ENCODE measurements around the gene ARF3. TPM values are rescaled to one million over a fixed set of nuclear protein-coding genes. Genes with fewer than 3 reads are reported as not detected.

The ARF3 gene
- total and polyA plus RNA-seq, 2 of the 13 experiments (the other 11 are each of a cell fraction or from before 2014, with no cell fraction given): 53.8 to 57.9 TPM

DNA sequence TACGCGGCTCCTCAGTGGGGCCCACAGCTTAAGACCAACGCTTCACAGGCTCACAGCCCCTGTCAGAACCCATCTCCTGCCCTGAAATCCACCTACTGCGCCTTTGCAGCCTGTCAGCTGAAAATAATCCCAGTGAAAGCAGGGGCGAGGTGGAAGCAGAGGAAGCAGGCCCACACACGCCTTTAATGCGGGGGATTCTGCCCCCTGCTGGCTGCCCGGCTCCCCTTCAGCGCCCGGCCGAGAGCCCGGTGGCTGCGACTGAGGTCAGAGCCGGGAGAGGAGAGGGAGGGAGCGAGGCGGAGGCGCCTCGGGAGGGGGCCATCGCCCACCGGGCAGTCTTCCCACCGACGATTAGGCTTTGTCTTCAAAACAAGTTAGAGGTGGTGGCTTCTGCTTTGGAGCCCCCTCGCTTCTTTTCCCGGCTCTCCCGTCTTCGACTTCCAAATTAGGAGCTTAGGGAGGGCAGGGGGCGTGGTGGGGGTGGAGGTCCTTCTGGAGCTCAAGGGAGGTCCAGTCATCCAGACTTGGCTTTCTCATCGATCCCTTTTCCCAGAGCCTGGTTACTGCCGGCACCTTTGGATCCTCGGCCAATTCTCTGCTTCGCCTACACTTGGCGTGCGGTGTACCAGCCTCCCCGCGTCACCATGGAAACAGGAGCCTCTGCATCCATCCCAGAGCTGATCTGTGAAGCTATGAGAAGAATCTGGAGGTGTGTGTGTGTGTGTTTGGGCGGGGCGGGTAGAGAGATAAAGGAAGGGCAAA lies 66.4 kb downstream of the ARF3 start (continued):
- TF ChIP-seq, protein P1, sequence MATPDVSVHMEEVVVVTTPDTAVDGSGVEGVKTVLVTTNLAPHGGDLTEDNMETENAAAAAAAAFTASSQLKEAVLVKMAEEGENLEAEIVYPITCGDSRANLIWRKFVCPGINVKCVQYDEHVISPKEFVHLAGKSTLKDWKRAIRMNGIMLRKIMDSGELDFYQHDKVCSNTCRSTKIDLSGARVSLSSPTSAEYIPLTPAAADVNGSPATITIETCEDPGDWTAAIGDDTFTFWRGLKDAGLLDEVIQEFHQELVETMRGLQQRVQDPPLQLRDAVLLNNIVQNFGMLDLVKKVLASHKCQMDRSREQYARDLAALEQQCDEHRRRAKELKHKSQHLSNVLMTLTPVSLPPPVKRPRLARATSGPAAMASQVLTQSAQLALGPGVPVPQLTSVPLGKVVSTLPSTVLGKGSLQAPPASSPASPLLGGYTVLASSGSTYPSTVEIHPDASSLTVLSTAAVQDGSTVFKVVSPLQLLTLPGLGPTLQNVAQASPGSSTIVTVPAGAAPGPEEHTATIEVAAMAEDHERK (CRISPR knock-in tag; IDR thresholded peaks at IDR 0.05; ENCODE audit: low read depth): no peak
- TF ChIP-seq ZNF768 (CRISPR knock-in tag; IDR thresholded peaks at IDR 0.05): peak; percentile 71; the same call in 1 of the 2 replicates
- TF ChIP-seq HNRNPLL (IDR thresholded peaks at IDR 0.05; ENCODE audit: low read depth, low read length, poor library complexity, severe bottlenecking): peak; percentile 32
- no peak for TF ChIP-seq ZNF143 (CRISPR knock-in tag; IDR thresholded peaks at IDR 0.05)
- TF ChIP-seq IRF2 (CRISPR knock-in tag; IDR thresholded peaks at IDR 0.05): peak; percentile 78; the same call in 1 of the 2 replicates
- TF ChIP-seq YEATS2 (CRISPR knock-in tag; IDR thresholded peaks at IDR 0.05; ENCODE audit: borderline replicate concordance): no peak; the same call in 1 of the 2 replicates
- TF ChIP-seq ZNF761 (CRISPR knock-in tag; conservative IDR thresholded peaks at IDR 0.05): no peak
- TF ChIP-seq, protein P2, sequence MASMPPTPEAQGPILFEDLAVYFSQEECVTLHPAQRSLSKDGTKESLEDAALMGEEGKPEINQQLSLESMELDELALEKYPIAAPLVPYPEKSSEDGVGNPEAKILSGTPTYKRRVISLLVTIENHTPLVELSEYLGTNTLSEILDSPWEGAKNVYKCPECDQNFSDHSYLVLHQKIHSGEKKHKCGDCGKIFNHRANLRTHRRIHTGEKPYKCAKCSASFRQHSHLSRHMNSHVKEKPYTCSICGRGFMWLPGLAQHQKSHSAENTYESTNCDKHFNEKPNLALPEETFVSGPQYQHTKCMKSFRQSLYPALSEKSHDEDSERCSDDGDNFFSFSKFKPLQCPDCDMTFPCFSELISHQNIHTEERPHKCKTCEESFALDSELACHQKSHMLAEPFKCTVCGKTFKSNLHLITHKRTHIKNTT (CRISPR knock-in tag; IDR thresholded peaks at IDR 0.05): no peak
- no peak for TF ChIP-seq MLLT10 (CRISPR knock-in tag; IDR thresholded peaks at IDR 0.05)
- TF ChIP-seq, protein P3, sequence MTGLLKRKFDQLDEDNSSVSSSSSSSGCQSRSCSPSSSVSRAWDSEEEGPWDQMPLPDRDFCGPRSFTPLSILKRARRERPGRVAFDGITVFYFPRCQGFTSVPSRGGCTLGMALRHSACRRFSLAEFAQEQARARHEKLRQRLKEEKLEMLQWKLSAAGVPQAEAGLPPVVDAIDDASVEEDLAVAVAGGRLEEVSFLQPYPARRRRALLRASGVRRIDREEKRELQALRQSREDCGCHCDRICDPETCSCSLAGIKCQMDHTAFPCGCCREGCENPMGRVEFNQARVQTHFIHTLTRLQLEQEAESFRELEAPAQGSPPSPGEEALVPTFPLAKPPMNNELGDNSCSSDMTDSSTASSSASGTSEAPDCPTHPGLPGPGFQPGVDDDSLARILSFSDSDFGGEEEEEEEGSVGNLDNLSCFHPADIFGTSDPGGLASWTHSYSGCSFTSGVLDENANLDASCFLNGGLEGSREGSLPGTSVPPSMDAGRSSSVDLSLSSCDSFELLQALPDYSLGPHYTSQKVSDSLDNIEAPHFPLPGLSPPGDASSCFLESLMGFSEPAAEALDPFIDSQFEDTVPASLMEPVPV (CRISPR knock-in tag; IDR thresholded peaks at IDR 0.05): no peak
- TF ChIP-seq, protein P4, sequence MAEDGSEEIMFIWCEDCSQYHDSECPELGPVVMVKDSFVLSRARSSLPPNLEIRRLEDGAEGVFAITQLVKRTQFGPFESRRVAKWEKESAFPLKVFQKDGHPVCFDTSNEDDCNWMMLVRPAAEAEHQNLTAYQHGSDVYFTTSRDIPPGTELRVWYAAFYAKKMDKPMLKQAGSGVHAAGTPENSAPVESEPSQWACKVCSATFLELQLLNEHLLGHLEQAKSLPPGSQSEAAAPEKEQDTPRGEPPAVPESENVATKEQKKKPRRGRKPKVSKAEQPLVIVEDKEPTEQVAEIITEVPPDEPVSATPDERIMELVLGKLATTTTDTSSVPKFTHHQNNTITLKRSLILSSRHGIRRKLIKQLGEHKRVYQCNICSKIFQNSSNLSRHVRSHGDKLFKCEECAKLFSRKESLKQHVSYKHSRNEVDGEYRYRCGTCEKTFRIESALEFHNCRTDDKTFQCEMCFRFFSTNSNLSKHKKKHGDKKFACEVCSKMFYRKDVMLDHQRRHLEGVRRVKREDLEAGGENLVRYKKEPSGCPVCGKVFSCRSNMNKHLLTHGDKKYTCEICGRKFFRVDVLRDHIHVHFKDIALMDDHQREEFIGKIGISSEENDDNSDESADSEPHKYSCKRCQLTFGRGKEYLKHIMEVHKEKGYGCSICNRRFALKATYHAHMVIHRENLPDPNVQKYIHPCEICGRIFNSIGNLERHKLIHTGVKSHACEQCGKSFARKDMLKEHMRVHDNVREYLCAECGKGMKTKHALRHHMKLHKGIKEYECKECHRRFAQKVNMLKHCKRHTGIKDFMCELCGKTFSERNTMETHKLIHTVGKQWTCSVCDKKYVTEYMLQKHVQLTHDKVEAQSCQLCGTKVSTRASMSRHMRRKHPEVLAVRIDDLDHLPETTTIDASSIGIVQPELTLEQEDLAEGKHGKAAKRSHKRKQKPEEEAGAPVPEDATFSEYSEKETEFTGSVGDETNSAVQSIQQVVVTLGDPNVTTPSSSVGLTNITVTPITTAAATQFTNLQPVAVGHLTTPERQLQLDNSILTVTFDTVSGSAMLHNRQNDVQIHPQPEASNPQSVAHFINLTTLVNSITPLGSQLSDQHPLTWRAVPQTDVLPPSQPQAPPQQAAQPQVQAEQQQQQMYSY (CRISPR knock-in tag; IDR thresholded peaks at IDR 0.05): no peak
- TF ChIP-seq NONO (IDR thresholded peaks at IDR 0.05): no peak
- peak; percentile 55; the same call in 1 of the 2 replicates for TF ChIP-seq NONO (CRISPR knock-in tag; conservative IDR thresholded peaks at IDR 0.05)
- TF ChIP-seq POLR2A (IDR thresholded peaks at IDR 0.05; ENCODE audit: insufficient read depth in 1 of 2, low read depth in 2 of 2, low read length in 2 of 2): no peak
- TF ChIP-seq TARDBP (CRISPR knock-in tag; IDR thresholded peaks at IDR 0.05): peak; percentile 62; the same call in 1 of the 2 replicates
- TF ChIP-seq ZFYVE20 (CRISPR knock-in tag; IDR thresholded peaks at IDR 0.05; ENCODE audit: borderline replicate concordance, low read depth): no peak
- TF ChIP-seq ZNF660 (CRISPR knock-in tag; IDR thresholded peaks at IDR 0.05; ENCODE audit: borderline replicate concordance, low read depth): no peak
- TF ChIP-seq, protein P5, sequence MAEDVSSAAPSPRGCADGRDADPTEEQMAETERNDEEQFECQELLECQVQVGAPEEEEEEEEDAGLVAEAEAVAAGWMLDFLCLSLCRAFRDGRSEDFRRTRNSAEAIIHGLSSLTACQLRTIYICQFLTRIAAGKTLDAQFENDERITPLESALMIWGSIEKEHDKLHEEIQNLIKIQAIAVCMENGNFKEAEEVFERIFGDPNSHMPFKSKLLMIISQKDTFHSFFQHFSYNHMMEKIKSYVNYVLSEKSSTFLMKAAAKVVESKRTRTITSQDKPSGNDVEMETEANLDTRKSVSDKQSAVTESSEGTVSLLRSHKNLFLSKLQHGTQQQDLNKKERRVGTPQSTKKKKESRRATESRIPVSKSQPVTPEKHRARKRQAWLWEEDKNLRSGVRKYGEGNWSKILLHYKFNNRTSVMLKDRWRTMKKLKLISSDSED (CRISPR knock-in tag; IDR thresholded peaks at IDR 0.05): no peak
- TF ChIP-seq U2AF2 (IDR thresholded peaks at IDR 0.05; ENCODE audit: low read depth, low read length): no peak
- TF ChIP-seq ZNF563 (CRISPR knock-in tag; IDR thresholded peaks at IDR 0.05): no peak
- TF ChIP-seq ZNF598 (CRISPR knock-in tag; IDR thresholded peaks at IDR 0.05; ENCODE audit: borderline replicate concordance): no peak

All from HepG2 (cell line).